GM18870 (cell line): ENCODE results near the gene UBE2N.

Experiments used
- ATAC-seq: cut with Tn5 transposase; IDR thresholded peaks from one replicate; pipeline ENCODE4 v1.9.1; 2021; ENCODE audit warnings: moderate library complexity; ENCODE audit not compliant: unreplicated experiment

UBE2N gene

GRCh38 chr12:93441617-93442410 lies at the start of gene UBE2N:
TSS of gene UBE2N (minus strand) at chr12:93441947. CDS start at chr12:93441884, 63 bp downstream.
- peak; percentile 47 for ATAC-seq

GRCh38 chr12:93484315-93484981 lies 42.7 kb upstream of the UBE2N start:
- no peak for ATAC-seq

- ATAC-seq, result no peak
Measured at GRCh38 chr12:93483151-93483807, 41.5 kb upstream of the UBE2N start.

GRCh38 chr12:93482721-93483120 lies 41.0 kb upstream of the UBE2N start:
- ATAC-seq, result no peak

- no peak for ATAC-seq
Measured at GRCh38 chr12:93476555-93476954, 34.8 kb upstream of the UBE2N start.

- ATAC-seq, result no peak
Measured at GRCh38 chr12:93469386-93469785, 27.6 kb upstream of the UBE2N start.

- peak; percentile 22 for ATAC-seq
Measured at GRCh38 chr12:93468008-93468371, 26.2 kb upstream of the UBE2N start.

- ATAC-seq, result peak; percentile 79
Measured at GRCh38 chr12:93467351-93468007, 25.7 kb upstream of the UBE2N start, which contains the start of gene MRPL42. TSS of gene MRPL42 (plus strand) at chr12:93467514. CDS start at chr12:93469286, 1,772 bp downstream.

- no peak for ATAC-seq
Measured at GRCh38 chr12:93466625-93467350, 25.0 kb upstream of the UBE2N start.

GRCh38 chr12:93465841-93466240 lies 24.1 kb upstream of the UBE2N start:
- no peak for ATAC-seq

- ATAC-seq, result no peak
Measured at GRCh38 chr12:93461503-93461902, 19.8 kb upstream of the UBE2N start.

GRCh38 chr12:93460902-93461301 lies 19.2 kb upstream of the UBE2N start:
- ATAC-seq, result no peak

GRCh38 chr12:93460003-93460402 lies 18.3 kb upstream of the UBE2N start:
- ATAC-seq, result no peak

- ATAC-seq, result no peak
Measured at GRCh38 chr12:93459097-93459496, 17.4 kb upstream of the UBE2N start.

- ATAC-seq, result no peak
Measured at GRCh38 chr12:93456077-93456476, 14.3 kb upstream of the UBE2N start.

GRCh38 chr12:93453633-93454032 lies 11.9 kb upstream of the UBE2N start:
- no peak for ATAC-seq

GRCh38 chr12:93451423-93452158 lies 9.8 kb upstream of the UBE2N start:
- no peak for ATAC-seq

- ATAC-seq, result peak; percentile 83
Measured at GRCh38 chr12:93449277-93449676, 7.5 kb upstream of the UBE2N start.

GRCh38 chr12:93448796-93449195 lies 7.0 kb upstream of the UBE2N start:
- no peak for ATAC-seq
